GM19023 (cell line): ENCODE data around the gene PBX3.

Source experiments
- ATAC-seq: cut with Tn5 transposase; IDR thresholded peaks from one replicate; pipeline ENCODE4 v1.9.1; 2021; ENCODE audit warnings: mild to moderate bottlenecking, moderate library complexity; ENCODE audit not compliant: unreplicated experiment

Gene PBX3

DNA sequence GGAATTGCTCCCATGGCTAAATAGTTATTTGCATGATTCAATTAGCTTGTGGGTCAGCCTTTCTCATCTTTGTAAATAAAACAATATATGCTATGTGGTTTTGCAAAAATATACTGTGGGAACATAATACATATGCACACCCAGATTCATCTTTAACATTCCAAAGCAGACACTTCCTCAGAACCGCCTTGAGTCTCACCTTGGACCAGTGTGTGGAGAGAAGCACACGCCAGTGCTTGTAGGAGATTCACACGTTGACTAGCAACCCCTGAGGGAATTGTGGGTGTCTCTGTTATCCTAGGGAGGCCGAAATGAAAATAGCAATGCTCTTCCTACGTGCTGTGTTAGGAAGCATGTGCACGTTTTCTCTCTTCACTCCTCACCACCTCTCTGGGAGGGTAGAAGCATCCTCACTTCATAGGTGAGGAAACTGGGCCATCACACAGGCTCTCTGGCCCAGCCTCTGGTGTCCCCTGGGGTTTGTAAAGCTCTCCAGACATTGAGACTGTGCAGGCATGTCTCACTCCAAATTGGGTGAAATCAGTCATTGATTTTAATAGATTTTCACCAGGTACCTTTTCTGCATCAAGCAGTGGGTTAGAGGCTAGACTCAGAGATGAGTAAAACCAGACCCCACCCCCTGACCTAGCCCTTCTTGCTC is 221.7 kb downstream of the PBX3 start:
- ATAC-seq: no peak

DNA sequence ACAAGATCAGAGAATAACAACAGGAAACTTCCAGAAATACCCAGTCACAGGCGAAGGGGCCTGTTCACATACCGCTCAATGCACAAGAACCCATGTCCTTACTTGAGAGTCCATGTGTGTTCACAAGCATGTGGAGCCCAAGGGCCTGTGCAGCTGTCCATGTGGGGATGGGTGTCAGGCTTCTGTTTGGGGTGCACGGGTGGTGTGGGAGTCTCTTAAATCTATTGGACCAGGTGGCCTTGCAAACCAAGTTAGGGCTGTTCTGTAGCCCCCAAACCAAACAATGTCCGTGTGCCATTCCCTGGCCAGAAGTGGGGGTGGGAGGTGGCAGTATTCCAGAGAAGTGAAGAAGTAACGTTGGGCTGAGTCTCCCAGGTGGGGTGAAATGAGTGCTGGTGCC is 222.3 kb downstream of the PBX3 start:
- no peak for ATAC-seq

- ATAC-seq: no peak
These were observed 222.7 kb downstream of the PBX3 start for GRCh38 chr9:125969868-125970267.

DNA sequence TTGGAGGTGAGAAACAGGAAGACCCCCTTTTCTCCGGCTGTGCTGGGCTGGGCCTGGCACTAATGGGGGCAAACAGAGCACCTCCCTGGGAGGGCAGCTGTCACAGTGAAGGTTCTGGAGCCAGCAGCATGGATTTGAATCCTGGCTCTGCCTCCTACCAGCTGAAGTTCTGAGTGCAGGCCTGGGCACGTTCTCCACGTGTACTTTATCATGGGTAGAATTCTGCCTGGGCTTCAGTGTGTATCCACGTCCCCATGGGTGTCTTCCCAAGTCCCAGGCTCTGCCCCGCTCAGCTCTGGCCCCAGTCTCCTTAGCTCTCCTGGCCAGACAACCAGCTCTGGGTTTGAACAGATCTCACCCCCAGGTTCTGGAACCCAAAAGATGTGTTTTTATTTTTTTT is 223.2 kb downstream of the PBX3 start:
- ATAC-seq: no peak

GRCh38 chr9:125971050-125971449 is 223.9 kb downstream of the PBX3 start:
- no peak for ATAC-seq

DNA sequence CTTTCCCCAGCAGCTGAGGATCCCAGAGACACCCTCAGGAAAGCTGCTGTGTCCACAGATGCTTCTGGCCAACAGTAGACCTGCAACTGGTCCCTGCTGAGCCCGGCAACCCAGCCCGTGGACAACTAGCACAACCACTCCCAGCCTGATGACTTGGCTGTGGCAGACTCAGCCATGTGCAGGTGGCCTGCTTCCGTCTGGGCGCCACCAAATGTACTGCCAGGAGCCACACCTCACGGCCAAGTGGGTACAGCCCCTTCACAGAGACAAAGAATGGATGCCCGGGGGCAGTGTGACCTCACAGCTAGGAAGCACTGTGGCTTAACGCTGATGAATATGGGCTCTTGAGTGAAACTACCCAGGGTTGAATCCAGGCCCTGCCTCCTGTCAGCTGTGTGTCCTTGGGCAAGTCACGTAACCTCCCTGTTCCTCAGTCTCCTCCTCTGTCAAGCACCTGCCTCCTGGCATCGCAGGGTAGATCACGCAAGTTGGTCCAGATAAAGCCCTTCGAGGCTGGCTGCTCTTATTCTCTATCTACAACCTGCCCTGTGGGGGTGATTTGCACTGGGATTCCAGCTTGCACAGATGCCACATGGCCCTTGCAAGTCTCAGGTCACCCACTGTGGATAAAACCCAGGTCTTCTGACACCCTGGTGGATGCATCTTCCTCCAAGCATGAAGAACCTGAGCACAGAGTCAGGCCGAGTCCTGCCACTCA is 225.0 kb downstream of the PBX3 start:
- ATAC-seq: no peak

DNA sequence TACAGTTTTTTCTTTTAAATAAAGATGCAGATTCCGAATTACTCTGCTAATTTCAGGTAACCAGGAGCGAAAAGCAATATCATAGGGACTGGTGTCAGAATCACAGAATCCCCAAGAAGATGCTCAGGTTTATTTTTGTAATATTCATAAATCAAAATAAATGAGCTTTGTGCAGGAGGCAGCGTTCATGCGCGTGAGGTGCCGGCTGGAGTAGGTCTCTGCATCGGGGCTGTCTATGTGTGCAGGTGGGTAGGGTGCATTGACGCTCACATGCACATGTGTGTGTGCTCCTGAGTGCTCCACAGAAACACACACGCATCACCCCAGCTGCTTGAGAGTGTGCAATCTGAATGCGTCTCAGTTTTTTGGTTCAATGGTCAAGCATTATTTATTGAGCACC is 226.4 kb downstream of the PBX3 start:
- no peak for ATAC-seq

GRCh38 chr9:125974705-125975104 is 227.5 kb downstream of the PBX3 start:
- ATAC-seq: no peak

GRCh38 chr9:125977223-125977622 is 230.1 kb downstream of the PBX3 start:
- ATAC-seq: no peak

- no peak for ATAC-seq
These were observed 232.2 kb downstream of the PBX3 start for GRCh38 chr9:125979383-125979782.

GRCh38 chr9:125982798-125983406 is 235.7 kb downstream of the PBX3 start:
- ATAC-seq: no peak

- ATAC-seq: no peak
These were observed 236.5 kb downstream of the PBX3 start for GRCh38 chr9:125983681-125984080.

DNA sequence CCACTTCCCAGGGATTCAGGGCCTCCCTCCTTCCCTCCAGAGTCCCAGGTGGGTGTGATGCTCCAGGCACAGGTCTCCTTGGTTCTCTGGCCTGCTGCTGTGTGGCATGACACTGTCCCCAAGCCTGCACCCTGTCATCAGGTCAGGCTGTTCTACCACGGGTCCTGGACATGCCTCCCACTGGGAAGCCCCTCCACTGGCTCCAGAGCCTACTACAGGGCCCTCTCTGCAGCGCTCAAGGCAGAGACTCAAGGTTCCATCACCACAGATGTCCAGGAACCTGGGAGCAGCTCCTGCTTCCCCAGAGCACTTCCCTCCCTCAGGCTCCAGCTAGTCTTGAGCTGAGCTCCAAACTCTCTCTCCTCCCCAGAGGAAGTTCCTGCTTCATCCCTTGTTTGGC is 237.3 kb downstream of the PBX3 start:
- ATAC-seq: no peak

DNA sequence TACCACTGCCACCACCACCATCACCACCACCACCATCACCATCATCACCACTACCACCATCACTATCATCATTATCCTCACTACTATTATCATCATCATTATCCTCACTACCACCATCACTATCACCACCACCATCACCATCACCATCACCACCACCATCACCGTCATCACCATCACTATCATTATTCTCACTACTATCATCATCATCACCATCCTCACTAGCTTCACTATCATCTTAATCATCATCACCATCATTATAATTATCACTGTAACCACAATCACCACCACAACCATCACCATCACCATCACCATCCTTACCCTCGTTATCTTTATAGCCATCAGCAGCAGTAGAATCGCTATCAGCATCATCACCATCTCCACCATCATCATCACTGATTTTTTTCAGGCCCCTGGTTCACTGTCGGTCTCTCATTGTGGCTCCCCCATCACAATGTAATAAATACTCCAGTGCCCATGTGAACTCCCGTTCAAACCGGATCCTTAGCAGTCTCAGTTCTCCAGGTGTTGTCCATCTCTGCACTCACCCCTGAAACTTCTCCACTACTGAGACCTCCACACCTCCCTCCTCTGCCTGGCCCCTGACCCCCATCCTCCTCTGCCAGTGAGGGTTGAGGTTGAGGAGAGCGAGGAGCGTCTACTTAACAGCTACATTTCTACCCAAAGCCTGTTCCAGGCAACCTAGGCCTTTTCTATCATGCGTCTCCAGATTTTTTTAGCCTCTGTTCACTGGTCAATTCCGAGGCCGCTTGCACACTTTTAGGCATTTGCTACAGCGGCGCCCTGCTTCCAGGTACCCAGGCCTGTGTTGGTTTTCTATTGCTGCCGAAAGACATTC is 238.2 kb downstream of the PBX3 start:
- no peak for ATAC-seq

- no peak for ATAC-seq
These were observed 239.0 kb downstream of the PBX3 start for GRCh38 chr9:125985998-125986655.

GRCh38 chr9:125986966-125987365 is 239.8 kb downstream of the PBX3 start:
- no peak for ATAC-seq

DNA sequence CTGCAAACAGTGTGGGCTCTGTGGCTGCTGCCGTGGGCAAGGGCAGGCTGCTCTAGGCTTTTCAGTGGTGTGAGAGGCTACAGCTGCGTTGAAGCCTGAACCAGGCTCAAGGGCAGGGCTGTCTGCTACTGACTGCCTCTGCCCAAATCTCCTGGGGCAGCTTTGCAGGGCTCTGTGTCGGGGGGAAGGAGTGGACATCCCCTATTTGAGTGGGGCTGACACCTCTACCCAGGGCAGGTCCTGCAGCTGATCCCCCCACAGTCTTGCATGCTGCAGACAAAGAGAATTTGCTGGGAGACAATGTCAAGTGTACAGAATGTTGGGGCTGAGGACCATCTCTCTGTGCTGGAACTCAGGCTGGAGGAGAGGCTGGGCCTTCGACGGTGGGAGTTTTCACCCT is 240.2 kb downstream of the PBX3 start:
- no peak for ATAC-seq

- no peak for ATAC-seq
These were observed 241.4 kb downstream of the PBX3 start for GRCh38 chr9:125988479-125989050.

DNA sequence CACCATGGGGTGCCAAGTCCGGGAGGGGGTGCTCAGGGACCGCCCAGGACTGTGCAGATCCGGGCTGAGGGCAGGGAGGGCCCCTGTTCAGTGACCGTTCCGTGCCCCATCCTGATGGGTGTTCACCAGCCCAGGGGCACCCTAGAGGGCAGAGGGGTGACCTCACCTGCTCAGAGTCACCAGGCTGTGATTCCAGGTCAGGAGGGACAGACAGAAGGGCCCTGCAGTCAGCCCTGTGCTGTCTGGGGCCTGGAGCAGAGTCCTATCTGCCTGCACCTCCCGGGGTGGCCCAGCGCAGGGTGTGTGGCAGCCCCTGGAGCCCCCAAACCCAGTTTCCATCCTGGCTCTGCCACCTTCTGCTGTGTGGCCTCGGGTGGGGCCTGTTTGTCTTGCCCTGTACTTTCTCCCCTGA is 241.9 kb downstream of the PBX3 start:
- ATAC-seq: no peak

DNA sequence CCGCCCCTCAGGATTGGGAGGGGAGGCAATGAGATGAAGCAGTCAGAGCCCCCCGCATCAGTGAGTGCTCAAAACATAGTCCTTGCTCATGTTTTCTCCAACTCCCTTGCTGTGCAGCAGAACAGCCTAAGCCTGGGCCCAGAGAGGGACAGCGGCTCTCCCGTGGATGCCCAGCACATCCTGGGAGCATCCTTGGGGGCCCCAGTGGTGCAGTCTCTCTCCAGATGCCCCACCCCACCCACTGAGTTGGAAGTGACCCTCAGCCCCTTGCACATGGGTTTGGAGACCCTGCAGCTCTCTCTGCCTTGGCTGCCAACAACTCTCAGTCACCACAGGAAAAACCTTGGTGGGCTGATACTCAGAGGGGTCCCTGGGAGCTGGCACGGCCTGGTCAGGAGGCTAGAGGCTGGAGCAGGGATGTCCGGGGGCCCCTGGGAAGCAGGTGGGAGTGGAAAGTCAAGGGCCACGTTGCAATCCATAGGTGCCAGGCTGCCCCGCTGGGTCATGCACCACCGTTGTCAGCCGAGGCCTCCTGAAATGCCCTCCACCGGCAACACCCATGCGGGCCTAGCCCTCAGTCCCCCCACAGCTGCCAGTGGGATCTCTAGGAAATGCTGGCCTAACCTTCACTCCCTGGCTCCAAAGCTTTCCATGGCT is 242.5 kb downstream of the PBX3 start:
- no peak for ATAC-seq
